EH (cell line): ENCODE measurements around the gene ITGB7.

Experiments used
- DNase-seq: peaks from one replicate; pipeline ENCODE4 v3.0.0-alpha.2; 2015; ENCODE audit warnings: low read depth

ITGB7 gene, protein sequence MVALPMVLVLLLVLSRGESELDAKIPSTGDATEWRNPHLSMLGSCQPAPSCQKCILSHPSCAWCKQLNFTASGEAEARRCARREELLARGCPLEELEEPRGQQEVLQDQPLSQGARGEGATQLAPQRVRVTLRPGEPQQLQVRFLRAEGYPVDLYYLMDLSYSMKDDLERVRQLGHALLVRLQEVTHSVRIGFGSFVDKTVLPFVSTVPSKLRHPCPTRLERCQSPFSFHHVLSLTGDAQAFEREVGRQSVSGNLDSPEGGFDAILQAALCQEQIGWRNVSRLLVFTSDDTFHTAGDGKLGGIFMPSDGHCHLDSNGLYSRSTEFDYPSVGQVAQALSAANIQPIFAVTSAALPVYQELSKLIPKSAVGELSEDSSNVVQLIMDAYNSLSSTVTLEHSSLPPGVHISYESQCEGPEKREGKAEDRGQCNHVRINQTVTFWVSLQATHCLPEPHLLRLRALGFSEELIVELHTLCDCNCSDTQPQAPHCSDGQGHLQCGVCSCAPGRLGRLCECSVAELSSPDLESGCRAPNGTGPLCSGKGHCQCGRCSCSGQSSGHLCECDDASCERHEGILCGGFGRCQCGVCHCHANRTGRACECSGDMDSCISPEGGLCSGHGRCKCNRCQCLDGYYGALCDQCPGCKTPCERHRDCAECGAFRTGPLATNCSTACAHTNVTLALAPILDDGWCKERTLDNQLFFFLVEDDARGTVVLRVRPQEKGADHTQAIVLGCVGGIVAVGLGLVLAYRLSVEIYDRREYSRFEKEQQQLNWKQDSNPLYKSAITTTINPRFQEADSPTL

GRCh38 chr12:53207042-53207441, at the start of gene ITGB7:
ITGB7 (minus strand) TSS chr12:53207251; CDS start chr12:53200443, 6,808 bp downstream.
- no peak for DNase-seq

DNA sequence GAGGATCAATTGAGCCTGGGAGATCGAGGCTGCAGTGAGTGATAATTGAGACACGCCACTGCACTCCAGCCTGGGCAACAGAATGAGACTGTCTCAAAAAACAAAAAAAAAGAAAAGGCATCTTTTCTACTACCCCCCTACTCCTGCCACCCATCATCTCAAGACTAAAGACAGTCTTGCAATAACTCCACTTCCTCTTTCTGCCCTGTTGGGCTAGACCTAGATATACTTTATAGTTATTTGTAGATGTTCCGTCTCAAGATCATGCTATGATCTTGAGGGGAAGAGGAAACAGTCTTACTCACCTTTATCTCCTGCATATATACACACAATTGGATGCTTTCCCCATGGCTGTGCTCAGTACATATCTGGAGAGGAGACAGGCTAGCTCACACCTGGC, 48.9 kb upstream of the ITGB7 start:
- DNase-seq = no peak

DNA sequence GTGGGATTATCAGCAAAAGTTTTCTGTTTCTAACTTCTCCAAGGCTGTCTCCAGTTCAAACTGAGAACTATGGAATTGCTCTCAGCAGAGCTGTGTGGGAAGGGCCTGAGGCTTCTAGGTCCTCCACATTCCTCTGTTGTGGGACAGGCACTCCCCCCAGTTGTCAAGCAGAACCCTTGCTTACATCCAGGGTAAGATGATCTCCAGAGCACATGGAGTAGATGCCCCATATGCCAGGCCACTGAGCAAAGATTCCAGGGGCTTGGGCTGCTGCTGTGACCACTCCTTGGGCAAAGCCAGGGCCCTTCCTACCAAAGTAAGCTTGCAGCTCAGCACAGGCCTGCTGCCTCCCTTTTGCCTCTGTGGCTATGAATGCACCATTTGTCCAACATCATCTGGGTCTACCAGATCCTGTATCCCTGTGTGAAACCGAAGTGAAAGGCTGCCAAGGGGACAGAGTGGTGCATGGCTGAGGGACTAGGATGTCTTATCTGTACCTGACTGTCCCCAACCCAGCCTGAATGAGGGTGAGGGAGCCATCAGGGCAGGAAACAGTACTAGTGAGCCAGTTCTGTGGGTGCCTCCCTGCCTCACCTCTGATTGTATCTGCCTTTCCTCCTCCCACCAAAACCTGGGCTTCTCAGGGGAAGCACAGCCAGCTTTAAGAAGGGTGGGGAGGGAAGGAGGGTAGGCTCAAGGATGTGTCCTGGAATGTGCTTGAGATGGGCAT, 47.9 kb upstream of the ITGB7 start:
- DNase-seq = no peak

GRCh38 chr12:53253298-53253697, 46.2 kb upstream of the ITGB7 start:
- DNase-seq = no peak

GRCh38 chr12:53252349-53252916, 45.4 kb upstream of the ITGB7 start:
- no peak for DNase-seq

DNA sequence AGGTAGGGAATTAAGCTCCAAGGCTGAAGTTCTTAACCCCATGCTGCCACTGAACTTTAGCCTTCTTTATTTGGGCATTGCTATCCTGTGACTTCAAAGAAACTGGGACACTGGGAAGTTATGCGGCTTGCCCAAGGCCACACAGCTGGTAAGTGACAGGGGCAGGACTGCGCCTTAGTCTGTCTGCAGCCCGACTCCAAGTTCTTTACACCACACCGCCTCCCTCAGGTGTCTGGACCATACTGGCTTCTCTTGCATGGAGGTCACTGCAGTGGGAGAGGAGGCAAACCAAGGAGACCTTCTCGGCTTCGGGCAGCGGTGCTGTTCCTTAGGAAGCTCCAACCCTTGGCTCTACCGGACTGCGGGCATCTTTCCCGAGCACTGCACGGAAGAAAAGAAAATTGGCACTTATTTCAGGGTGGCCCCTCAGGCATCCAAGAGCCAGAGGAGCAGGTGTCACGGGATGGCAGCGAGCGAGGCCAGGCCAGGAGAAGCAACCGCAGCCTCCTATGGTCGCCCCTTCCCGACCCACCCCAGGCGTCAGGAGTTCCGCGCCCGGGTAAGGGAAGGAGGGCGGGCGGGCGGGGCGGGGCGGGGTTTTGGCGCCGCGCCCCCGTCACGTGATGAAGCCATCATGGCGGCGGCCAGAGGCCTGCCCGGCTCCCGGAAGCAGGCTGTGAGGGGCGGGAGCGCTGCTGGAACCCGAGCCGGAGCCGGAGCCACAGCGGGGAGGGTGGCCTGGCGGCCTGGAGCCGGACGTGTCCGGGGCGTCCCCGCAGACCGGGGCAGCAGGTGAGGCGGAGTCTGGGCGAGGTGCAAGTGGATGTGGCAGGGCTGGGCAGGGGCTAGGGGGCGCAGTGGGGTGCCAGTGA, 44.7 kb upstream of the ITGB7 start:
- peak; percentile 83 for DNase-seq

DNA sequence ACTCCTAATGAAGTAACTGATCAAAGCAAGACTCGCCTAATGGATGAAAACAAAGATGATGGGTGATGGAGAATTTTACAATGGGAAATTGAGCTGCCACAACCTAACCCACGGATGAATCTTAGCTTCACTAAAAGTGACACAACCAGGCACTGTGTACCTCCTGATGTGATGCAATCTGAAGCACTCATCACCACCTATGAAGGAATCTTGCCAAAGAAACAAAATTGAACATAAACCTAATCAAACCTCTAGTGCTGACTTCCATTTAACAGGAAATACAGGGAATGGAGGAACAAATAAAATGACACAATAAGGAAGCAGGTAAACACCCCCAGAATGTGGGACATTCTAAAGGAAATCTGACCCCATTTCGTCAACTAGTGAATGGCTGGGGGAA, 38.2 kb upstream of the ITGB7 start:
- DNase-seq = no peak

DNA sequence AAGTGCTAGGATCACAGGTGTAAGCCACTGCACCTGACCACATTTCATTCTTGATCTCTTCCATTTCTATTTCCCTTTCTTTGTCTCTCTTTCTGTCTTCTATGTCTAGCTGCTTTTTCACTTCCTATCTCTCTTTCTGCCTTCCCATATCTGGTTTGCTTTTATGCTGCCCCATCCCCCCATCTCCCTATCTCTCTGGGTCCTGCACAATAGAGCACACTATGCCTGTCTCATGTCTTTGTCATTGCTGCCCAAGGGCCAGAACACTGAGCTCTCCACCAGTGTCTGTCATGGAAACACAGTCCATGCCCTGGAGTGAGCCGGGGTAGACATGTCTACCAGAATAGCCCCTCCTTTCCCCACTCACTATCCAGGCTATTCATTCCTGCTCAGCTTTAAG, 37.3 kb upstream of the ITGB7 start:
- no peak for DNase-seq

DNA sequence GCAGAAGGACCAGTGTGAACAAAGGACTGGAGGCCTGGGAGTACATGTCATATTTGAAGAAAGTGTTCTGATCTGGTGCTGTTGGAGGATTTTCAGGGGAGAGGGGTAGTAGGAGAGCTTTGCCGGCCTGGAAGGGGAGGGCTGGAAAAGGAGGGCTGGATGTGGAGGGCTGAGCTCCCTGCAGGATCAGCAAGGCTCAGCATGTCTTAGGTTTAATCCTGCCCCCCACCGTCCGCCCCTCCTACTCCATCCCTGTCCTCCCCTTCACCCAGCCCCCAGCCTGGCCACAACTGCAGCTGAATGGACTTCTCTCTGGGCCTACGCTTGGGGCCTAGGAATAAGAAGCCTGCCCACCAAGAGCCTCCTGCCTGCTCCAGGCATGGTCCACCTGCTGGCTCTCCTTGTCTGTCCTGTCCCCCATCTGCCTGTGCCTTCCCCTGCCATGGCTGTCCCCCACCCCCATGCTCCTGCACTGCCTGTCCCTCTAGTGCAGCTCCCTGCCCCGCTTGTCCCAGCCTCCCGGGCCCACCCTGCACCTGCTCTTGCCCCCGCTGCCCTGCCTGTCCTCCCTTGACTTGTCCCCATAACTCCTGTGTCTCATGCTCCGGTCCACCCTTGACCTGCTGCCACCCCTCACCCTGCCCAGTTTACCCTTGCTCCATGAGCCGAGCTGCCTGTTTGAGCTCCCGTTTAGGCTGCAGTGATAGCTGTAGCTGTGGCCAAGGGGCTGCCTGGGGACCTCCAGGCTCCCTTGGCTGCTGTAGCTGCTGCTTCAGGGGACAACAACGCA, 34.8 kb upstream of the ITGB7 start:
- DNase-seq = no peak

- no peak for DNase-seq
Measured at GRCh38 chr12:53239643-53240258, 32.7 kb upstream of the ITGB7 start.

GRCh38 chr12:53236443-53237111, 29.5 kb upstream of the ITGB7 start:
- no peak for DNase-seq

DNA sequence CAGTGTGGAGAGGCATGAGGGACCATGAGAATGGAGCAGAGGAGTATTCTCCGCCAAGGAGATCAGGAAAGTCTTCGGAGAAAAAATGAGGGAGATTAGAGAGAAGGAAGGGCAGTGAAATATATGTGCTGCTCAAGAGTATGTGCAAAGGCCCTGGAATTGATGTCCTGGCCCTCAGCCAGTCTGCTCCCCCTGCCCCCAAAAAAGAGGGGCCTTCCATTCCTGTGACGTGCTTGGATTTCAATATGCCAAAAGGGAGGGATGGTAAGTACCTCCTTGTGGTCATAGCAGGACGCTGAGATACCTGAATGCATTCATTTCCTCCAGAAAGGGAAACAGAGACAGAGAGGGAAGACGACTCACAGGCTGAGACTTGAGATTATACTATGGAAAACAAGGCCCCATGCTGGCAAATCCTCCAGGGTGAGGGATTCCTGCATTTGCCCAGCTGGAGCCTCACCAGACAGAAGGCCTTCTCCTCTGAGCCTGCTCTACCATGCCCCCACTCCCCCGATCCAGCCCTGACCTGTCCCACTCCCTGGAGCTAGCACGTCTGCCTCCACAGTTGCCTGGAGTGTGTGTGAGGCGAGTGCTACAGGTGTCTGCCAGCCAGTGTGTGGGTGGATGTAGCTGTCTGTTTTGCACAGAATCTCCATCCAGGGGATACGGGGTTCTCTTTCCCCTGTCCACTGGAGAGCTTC, 28.8 kb upstream of the ITGB7 start:
- no peak for DNase-seq

DNA sequence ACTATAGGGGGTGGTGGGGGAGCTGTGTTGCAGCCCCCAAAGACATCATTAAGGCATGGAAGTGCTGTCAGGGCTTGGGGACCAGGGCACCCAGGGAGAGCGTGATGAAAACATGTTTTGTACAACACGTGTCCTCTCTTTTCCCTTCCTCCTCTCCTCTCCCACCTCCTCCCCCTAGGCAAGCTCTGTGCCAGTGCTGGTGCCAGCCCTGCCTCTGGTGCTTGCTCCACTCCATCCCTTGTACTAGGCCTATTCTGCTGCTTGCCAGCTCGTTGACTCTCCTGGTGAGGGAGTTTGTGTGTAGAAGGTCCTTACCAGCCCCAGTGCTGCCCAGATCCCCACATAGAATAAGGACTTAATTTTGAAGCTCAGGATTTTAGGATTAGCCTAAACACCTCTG, 28.1 kb upstream of the ITGB7 start:
- DNase-seq = no peak

DNA sequence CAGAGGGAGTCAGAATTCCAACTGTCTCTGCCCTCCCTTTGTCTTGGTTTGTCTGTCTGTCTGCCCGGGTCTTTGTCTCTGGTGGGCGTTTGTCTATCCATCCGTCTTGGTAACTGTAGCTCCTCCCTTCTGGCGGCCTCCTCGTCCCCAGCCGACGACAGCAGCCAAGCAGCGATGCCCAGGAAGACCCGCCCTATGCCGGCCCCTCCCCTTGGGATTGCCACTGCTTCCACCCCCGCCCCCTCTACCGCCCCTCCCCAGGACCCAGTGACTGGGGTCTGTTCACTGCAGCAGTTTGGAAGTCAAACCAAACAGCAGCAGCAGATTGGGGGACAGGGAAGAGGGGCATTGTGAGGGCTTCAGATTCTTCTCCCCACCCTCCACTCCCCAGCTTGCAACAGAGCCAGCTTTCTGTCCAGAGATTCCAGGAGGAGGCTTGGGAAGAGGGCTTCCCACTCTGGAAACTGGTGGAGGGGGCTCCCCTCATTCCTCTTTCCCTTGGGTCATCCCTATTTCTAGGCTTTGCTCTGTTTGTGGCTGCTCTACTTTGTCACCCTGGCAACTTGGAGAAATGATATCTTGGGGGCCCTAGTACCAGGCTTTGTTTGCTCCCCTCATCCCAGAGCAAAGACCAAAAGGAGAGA, 27.3 kb upstream of the ITGB7 start:
- no peak for DNase-seq

GRCh38 chr12:53233671-53234121, 26.6 kb upstream of the ITGB7 start:
- DNase-seq = no peak

DNA sequence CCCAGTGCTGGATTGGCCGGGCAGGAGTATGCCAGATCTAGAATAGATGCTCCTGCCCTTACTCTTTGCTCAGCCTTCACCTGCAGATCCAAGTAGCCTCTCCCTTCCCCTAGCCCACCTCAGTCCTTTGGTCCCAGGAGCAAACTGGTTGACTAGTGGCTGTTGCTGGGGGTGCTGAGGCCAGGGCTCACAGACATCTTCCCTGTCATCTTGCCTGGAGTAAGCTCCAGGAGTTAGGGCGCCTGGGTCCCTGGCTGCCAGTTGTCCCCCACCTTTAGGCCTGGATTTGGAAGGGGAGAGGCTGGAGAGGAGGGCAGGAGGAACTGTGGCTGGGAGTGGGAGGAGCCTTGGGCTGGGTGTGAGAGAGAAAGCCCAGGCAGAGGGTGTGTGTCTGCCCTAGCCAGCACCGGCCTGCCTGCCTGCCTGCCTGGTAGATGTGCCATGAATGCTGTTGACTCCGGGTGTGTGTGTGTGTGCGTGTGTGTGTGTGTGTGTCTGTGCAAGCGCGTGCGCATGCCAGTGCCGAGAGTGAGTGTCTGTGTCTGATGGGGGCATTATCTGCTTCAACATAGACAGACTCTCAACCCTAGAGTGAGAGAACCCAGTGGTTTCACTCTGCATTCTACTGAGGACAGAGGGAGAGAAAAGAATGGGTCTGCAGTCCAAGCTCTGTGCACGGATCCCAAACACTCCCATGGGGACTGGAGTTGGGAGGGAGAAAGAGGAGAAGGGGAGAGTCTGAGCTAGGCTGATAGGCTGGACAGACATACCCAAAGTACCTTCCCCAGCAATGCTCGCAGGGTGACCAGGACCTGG, 25.8 kb upstream of the ITGB7 start:
- DNase-seq = peak; percentile 65

DNA sequence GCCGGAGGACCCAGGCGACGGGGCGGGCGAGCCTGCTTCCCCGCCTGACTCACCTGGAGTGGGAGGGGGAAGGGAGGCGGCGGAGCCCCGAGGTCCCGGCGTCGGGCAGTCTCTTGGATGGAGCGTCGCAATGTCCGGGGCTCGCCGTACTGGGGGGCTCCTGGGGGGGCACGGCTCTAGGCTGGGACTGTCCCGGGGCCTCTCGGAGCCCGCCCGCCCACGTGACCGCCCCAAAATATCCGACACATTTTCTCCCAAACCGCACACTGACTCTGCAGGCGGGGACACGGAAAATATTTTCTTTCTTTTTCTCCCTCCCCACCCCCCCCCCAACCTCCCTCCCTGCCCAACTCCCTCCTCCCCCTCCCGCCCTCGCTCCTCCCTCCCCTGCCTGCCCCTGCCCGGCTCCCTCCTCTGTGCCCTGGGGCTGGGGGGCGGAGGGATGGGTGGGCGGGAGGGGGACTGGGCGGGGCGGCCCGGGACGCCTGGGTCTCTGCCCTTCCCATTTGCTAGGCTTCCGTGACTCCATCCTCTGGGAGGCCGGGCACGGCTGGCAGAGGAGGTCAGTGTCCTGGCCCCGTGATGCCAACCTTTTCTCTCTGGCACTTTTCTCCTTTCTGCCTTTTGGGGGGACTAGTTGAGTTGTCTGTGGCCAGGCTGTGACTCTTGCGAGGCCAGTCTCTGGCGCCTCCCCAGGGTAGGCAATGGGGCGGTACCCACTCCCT, 25.0 kb upstream of the ITGB7 start, which contains the start of gene RARG:
Gene RARG, minus strand, starts transcription at position 289 of the 725 bp plus-strand sequence. CDS start 4,664 bp downstream, outside the sequence.
- DNase-seq = peak; percentile 82
